Natural killer cell treated with Interleukin-12 subunit alpha and Interleukin-12 subunit beta and Interleukin-15 and Interleukin-18, amount 100 ng/mL, for 72 hours (primary cell): ENCODE data around the gene AKAP8L. TPM values are rescaled to one million over a fixed set of nuclear protein-coding genes. Genes with fewer than 3 reads are reported as not detected.
"Not testable (repeated sequence)": the region's sequence is repeated elsewhere in the genome, so short reads cannot be mapped to it uniquely, and the experiment has no call there.

Source experiments
- ATAC-seq, 2 donors: fragments of 150-1000 bp; cut with Tn5 transposase in 1 of 2; sonication (Bioruptor Pico), chemical (Tn5 transposase) in 1 of 2; 2 replicates each; pipeline ENCODE4 v1.10.0; 2021
- DNase-seq: peaks from one replicate; pipeline ENCODE4 v3.0.0; 2022; ENCODE audit warnings: low spot score
- H3K27ac Mint-ChIP-seq, 2 donors: 1 replicate in 1 of 2; 2 replicates in 1 of 2; pipeline ENCODE4 v1.8.0; 2022; ENCODE audit warnings: mixed read lengths in 2 of 2, mild to moderate bottlenecking in 1 of 2, moderate library complexity in 1 of 2
- H3K27me3 Mint-ChIP-seq, 2 donors: 1 replicate in 1 of 2; 2 replicates in 1 of 2; pipeline ENCODE4 v1.8.0; 2022; ENCODE audit warnings: mixed read lengths in 2 of 2
- H3K36me3 Mint-ChIP-seq: one replicate; pipeline ENCODE4 v1.8.0; 2022; ENCODE audit warnings: mixed read lengths
- H3K4me1 Mint-ChIP-seq, 2 donors: 1 replicate in 1 of 2; 2 replicates in 1 of 2; pipeline ENCODE4 v1.8.0; 2022; ENCODE audit warnings: low read depth in 2 of 2, mixed read lengths in 2 of 2, mild to moderate bottlenecking in 1 of 2
- H3K4me3 Mint-ChIP-seq: one replicate; pipeline ENCODE4 v1.8.0; 2022; ENCODE audit warnings: mixed read lengths
- H3K9me3 Mint-ChIP-seq: 2 replicates; pipeline ENCODE4 v1.8.0; 2022; ENCODE audit warnings: mixed read lengths
- total RNA-seq, 2 donors: library from RNA; stranded (reverse); gene quantifications; one replicate each; pipeline ENCODE4 v1.2.3, GENCODE V29; 2022

Gene AKAP8L
- total RNA-seq, 2 donors from 2014 or later, result 72.8 to 123 TPM

DNA sequence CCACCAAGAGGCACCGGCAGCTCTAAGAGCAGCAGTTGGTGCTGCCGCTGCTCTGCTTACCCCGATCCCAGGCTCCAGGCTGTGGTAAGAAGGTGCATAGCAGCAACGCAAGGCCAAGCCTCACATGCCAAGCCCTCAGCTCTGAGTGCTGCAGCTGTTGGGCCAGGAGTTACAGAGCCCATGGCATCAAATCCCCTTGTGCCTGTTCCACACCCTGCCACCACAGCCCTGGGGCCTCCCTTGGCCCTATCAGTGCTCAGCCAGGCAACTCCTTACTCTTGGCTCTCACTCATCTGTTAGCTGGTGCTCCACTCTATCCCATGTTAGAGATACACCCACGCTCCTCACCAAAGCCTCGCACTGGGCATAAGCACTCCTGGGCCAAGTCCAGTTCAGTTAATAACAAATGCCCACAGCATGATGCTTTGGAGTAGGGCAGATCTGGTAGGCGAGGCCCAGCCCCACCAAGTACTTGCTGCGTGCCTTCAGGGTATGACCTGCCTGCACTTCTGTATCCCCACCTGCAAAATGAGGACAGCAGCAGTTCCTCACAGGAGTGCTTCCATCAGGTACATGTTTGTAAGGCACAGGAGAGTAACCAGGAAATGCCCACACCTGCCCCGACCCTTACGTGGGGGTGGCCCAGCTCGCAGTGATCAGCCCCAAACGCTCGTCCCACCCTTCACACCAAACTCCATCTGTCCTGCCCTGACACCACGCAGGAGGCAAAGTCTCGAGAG is 16.2 kb downstream of the AKAP8L start:
- H3K9me3 Mint-ChIP-seq, result no peaks in the 10 kb centered on the region
- peaks cover 17 to 25% of the 10 kb centered on the region in 2 donors for H3K4me1 Mint-ChIP-seq
- no peak overlapping the region for H3K27ac Mint-ChIP-seq
- peaks cover 2% of the 10 kb centered on the region for H3K36me3 Mint-ChIP-seq
- ATAC-seq (no peak), DNase-seq (no peak)
- no peak overlapping the region for H3K4me3 Mint-ChIP-seq
- no peaks in the 10 kb centered on the region for H3K27me3 Mint-ChIP-seq

DNA sequence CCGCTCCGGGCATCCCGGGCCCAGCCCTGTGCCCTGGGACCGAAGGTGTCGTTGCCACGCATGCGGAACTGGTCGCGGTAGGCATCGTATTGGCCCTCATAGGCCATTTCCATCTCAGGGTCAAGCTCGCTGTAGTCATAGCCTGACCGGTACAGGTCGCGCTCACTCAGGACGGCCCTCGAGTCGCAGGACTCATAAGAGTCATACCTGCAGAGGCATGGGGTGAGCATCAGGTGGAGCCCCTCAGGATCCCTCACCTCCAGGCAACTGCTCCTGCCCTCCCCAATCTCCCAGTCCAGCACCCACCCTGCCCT is 17.4 kb downstream of the AKAP8L start:
- Mint-ChIP-seq H3K27ac (no peak overlapping the region), H3K36me3 (peaks cover 13% of the 10 kb centered on the region), H3K4me1 (peaks cover 14 to 30% of the 10 kb centered on the region in 2 donors), H3K27me3 (no peaks in the 10 kb centered on the region), H3K4me3 (no peak overlapping the region), H3K9me3 (no peaks in the 10 kb centered on the region)
- DNase-seq (no peak), ATAC-seq (no peak)

- Mint-ChIP-seq H3K4me3 (no peak overlapping the region), H3K27me3 (no peaks in the 10 kb centered on the region), H3K36me3 (peaks cover 17% of the 10 kb centered on the region), H3K27ac (peak overlapping the region in 1 of 2 donors; percentile 27), H3K4me1 (peaks cover 8 to 30% of the 10 kb centered on the region in 2 donors), H3K9me3 (no peaks in the 10 kb centered on the region)
- DNase-seq (no peak), ATAC-seq (no peak)
Measured at GRCh38 chr19:15400521-15401396, 18.0 kb downstream of the AKAP8L start.

DNA sequence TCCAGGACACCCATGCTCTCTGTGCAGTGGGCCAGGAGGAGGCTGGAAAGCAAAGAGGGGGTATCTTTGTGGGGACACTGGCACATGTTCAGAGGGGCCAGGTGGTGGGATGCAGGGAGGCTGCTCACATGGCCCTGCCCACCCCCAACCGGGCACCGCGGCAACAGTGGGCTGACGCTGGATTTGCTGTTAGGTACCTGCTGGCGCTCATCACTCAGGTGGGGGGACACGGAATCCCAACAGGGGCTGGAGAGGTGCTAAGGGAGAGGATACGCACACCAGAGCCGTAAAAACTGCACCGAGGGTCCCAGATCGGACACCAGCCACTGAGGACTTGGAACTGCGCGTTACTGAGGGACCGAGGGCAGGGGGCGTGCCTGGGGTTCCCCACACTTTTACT is 19.2 kb downstream of the AKAP8L start:
- Mint-ChIP-seq H3K4me1 (peaks cover 4 to 23% of the 10 kb centered on the region in 2 donors), H3K27ac (no peak overlapping the region), H3K36me3 (peaks cover 17% of the 10 kb centered on the region), H3K27me3 (no peaks in the 10 kb centered on the region), H3K9me3 (no peaks in the 10 kb centered on the region), H3K4me3 (no peak overlapping the region)
- ATAC-seq (no peak), DNase-seq (no peak)

GRCh38 chr19:15399234-15399515 is 19.6 kb downstream of the AKAP8L start:
- no peak for ATAC-seq
- DNase-seq, result no peak
- H3K27me3 Mint-ChIP-seq, result no peaks in the 10 kb centered on the region
- peaks cover 17% of the 10 kb centered on the region for H3K36me3 Mint-ChIP-seq
- H3K27ac Mint-ChIP-seq, result no peak overlapping the region
- H3K4me3 Mint-ChIP-seq, result no peak overlapping the region
- H3K9me3 Mint-ChIP-seq, result no peaks in the 10 kb centered on the region
- peaks cover 0 to 20% of the 10 kb centered on the region in 2 donors for H3K4me1 Mint-ChIP-seq

GRCh38 chr19:15398501-15399233 is 20.1 kb downstream of the AKAP8L start:
- no peak overlapping the region for H3K27ac Mint-ChIP-seq
- no peaks in the 10 kb centered on the region for H3K9me3 Mint-ChIP-seq
- peaks cover 0 to 21% of the 10 kb centered on the region in 2 donors for H3K4me1 Mint-ChIP-seq
- H3K36me3 Mint-ChIP-seq, result peaks cover 17% of the 10 kb centered on the region
- H3K27me3 Mint-ChIP-seq, result no peaks in the 10 kb centered on the region
- DNase-seq (no peak), ATAC-seq (peak in 1 of 2 donors; percentile 15)
- H3K4me3 Mint-ChIP-seq, result no peak overlapping the region

DNA sequence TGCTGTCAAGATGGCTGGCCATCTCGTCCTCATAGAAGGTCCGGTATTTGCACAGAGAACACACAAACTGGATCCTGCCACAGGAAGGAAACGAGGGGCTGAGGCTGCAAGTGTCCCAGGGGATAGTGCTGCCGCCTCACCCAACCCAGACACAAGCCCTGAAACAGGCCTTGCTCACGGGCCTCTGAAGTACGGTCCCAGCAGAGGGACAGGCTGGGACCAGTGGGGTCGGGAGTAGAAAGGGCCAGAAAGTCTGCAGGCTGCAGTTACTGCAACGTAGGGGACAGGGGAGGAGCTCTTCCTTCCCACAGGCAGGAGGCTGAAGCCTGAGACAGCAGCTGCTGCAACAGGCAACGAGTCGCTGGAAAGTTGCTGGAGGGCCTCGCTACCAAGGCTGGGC is 21.0 kb downstream of the AKAP8L start:
- H3K27ac Mint-ChIP-seq, result no peak overlapping the region

DNA sequence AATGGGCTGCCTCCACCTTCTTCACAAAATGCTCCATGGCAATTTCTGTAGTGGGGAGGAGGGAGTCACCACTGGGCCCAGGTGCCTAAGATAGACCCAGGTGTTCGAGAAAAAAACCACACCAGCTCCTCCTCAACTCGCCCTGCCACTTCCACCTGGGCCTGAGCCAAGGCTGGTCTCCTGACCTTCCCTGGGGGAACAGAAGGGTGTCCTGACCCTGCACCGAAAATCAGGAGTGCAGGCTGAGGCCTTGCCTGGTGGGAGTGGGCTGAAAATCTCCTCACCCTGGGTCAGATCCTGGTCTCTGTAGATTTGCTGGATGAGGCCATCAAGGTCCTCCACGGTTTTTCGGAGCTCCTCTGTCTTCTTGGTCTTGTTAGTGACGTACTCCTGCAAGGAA is 21.6 kb downstream of the AKAP8L start:
- Mint-ChIP-seq H3K27ac (peak overlapping the region in 1 of 2 donors; percentile 26), H3K27me3 (no peaks in the 10 kb centered on the region), H3K36me3 (peaks cover 17% of the 10 kb centered on the region), H3K4me1 (peaks cover 0 to 18% of the 10 kb centered on the region in 2 donors), H3K4me3 (no peak overlapping the region), H3K9me3 (no peaks in the 10 kb centered on the region)
- ATAC-seq, result no peak
- no peak for DNase-seq

More for the DNA sequence above, 21.0 kb downstream of the AKAP8L start:
- ATAC-seq (no peak), DNase-seq (no peak)
- no peaks in the 10 kb centered on the region for H3K27me3 Mint-ChIP-seq
- H3K36me3 Mint-ChIP-seq, result peaks cover 17% of the 10 kb centered on the region
- peaks cover 0 to 18% of the 10 kb centered on the region in 2 donors for H3K4me1 Mint-ChIP-seq
- no peak overlapping the region for H3K4me3 Mint-ChIP-seq
- H3K9me3 Mint-ChIP-seq, result no peaks in the 10 kb centered on the region

- peaks cover 17% of the 10 kb centered on the region for H3K36me3 Mint-ChIP-seq
- no peaks in the 10 kb centered on the region for H3K9me3 Mint-ChIP-seq
- H3K4me3 Mint-ChIP-seq, result no peak overlapping the region
- H3K27ac Mint-ChIP-seq, result peak overlapping the region in 1 of 2 donors; percentile 26
- peaks cover 0 to 18% of the 10 kb centered on the region in 2 donors for H3K4me1 Mint-ChIP-seq
- no peaks in the 10 kb centered on the region for H3K27me3 Mint-ChIP-seq
- ATAC-seq, result no peak
- DNase-seq, result no peak
Measured at GRCh38 chr19:15396436-15396835, 22.4 kb downstream of the AKAP8L start.

GRCh38 chr19:15395251-15395650 is 23.5 kb downstream of the AKAP8L start:
- H3K9me3 Mint-ChIP-seq, H3K27ac Mint-ChIP-seq, H3K4me3 Mint-ChIP-seq, DNase-seq, H3K27me3 Mint-ChIP-seq, ATAC-seq: not testable (repeated sequence)
- Mint-ChIP-seq H3K4me1 (peaks cover 0 to 15% of the 10 kb centered on the region in 2 donors), H3K36me3 (peaks cover 17% of the 10 kb centered on the region)

- no peaks in the 10 kb centered on the region for H3K9me3 Mint-ChIP-seq
- DNase-seq, result no peak
- H3K4me3 Mint-ChIP-seq, result no peak overlapping the region
- no peak for ATAC-seq
- no peaks in the 10 kb centered on the region for H3K27me3 Mint-ChIP-seq
- peak overlapping the region in 1 of 2 donors; percentile 40 for H3K27ac Mint-ChIP-seq
- peaks cover 0 to 18% of the 10 kb centered on the region in 2 donors for H3K4me1 Mint-ChIP-seq
- H3K36me3 Mint-ChIP-seq, result peaks cover 17% of the 10 kb centered on the region
Measured at GRCh38 chr19:15394426-15394825, 24.4 kb downstream of the AKAP8L start.

DNA sequence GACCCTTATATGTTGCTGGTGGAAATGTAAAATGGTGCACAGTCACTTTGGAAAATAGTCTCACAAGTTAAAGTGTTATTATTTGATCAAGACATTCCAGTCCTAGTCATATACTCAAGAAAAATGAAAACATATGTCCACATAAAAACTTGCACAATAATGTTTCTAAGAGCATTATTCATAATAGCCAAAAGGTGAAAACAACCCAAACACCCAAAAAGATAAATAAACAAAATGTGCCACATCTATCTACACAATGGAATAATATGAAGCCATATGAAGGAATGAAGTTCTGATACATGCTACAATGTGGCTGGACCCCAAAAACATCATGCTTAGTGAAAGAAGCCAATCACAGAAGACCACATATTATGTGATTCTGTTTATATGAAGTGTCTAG is 24.8 kb downstream of the AKAP8L start:
- H3K27ac Mint-ChIP-seq, result peak overlapping the region in 1 of 2 donors; percentile 40
- peaks cover 0 to 18% of the 10 kb centered on the region in 2 donors for H3K4me1 Mint-ChIP-seq
- ATAC-seq, result no peak
- no peak overlapping the region for H3K4me3 Mint-ChIP-seq
- H3K9me3 Mint-ChIP-seq, result no peaks in the 10 kb centered on the region
- DNase-seq, result no peak
- peaks cover 17% of the 10 kb centered on the region for H3K36me3 Mint-ChIP-seq
- H3K27me3 Mint-ChIP-seq, result no peaks in the 10 kb centered on the region

DNA sequence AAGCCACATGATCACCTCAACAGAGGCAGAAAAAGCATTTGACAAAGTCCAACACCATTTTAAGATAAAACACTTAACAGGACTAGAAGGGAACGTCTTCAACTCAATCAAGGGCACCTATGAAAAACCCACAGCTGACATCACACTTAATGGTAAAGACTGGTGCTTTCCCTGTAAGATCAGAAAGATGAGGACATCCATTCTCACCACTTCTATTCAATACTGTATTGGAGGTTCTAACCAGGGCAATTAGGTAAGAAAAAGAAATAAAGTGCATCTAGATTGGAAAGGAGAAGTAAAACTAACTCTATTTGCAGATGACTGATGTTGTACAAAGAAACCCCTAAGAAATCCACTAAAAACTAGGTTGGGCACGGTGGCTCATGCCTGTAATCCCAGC is 28.0 kb downstream of the AKAP8L start:
- Mint-ChIP-seq H3K4me1 (peaks cover 0 to 8% of the 10 kb centered on the region in 2 donors), H3K36me3 (no peaks in the 10 kb centered on the region), H3K4me3 (no peak overlapping the region), H3K27me3 (no peaks in the 10 kb centered on the region), H3K9me3 (no peaks in the 10 kb centered on the region), H3K27ac (no peak overlapping the region)
- DNase-seq, result no peak
- ATAC-seq, result no peak

- H3K4me3 Mint-ChIP-seq, result peak overlapping the region; percentile 30
- H3K36me3 Mint-ChIP-seq, result peaks cover 5% of the 10 kb centered on the region
- ATAC-seq (no peak), DNase-seq (no peak)
- no peaks in the 10 kb centered on the region for H3K9me3 Mint-ChIP-seq
- peaks cover 23 to 28% of the 10 kb centered on the region in 2 donors for H3K4me1 Mint-ChIP-seq
- H3K27me3 Mint-ChIP-seq, result no peaks in the 10 kb centered on the region
- H3K27ac Mint-ChIP-seq, result peak overlapping the region; percentile 73 to 85
Measured at GRCh38 chr19:15381864-15382263, 36.9 kb downstream of the AKAP8L start.
